Upper lobe of left lung (tissue), 6 donors: ENCODE results near the gene GPR12. TPM values are rescaled to one million over a fixed set of nuclear protein-coding genes. Genes with fewer than 3 reads are reported as not detected.

Source experiments
- ATAC-seq, 2 donors: fragments of 200-7000 bp; cut with Tn5 transposase; one replicate each; pipeline ENCODE4 v1.9.1; 2022; ENCODE audit warnings: mild to moderate bottlenecking in 2 of 2, moderate library complexity in 2 of 2; ENCODE audit not compliant: low FRiP score in 2 of 2
- DNase-seq, 2 donors: peaks; one replicate each; pipeline ENCODE4 v3.0.0-alpha.2; 2019 to 2020
- H3K27ac ChIP-seq, 4 donors: fragments of 200-600 bp; sonication (generic); one replicate each; pipeline ENCODE4 v1.5.1; 2016 to 2019
- H3K27me3 ChIP-seq, 4 donors: fragments of 200-600 bp; sonication (generic); one replicate each; pipeline ENCODE4 v1.5.1; 2017 to 2019
- H3K36me3 ChIP-seq, 4 donors: fragments of 200-600 bp; sonication (generic); one replicate each; pipeline ENCODE4 v1.5.1; 2016 to 2019
- H3K4me1 ChIP-seq, 4 donors: fragments of 200-600 bp; sonication (generic); one replicate each; pipeline ENCODE4 v1.5.1; 2018 to 2019
- H3K4me3 ChIP-seq, 4 donors: fragments of 200-600 bp; sonication (generic); one replicate each; pipeline ENCODE4 v1.5.1; 2017 to 2019; ENCODE audit warnings: mild to moderate bottlenecking in 2 of 4, moderate library complexity in 1 of 4
- H3K9me3 ChIP-seq, 4 donors: fragments of 200-600 bp; sonication (generic); one replicate each; pipeline ENCODE4 v1.5.1; 2018 to 2019
- EP300 ChIP-seq, 4 donors: sonication (generic); formaldehyde crosslinking; IDR thresholded peaks; one replicate each; pipeline ENCODE4 v1.5.1; 2017; ENCODE audit warnings: antibody characterized with exemption in 4 of 4, control low read depth in 2 of 4
- POLR2A ChIP-seq, 4 donors: fragments of 450-650 bp; IDR thresholded peaks; one replicate each; pipeline ENCODE4 v1.5.1; 2016 to 2017; ENCODE audit warnings: antibody characterized with exemption in 4 of 4, mild to moderate bottlenecking in 2 of 4
- POLR2AphosphoS5 ChIP-seq, 2 donors: sonication (generic); formaldehyde crosslinking; IDR thresholded peaks; one replicate each; pipeline ENCODE4 v1.5.1; 2017; ENCODE audit warnings: antibody characterized with exemption in 2 of 2
- WGBS, 2 donors: methylation state at CpG; one replicate each; pipeline ENCODE4 v1.1.5; 2017 to 2018; 5-methylcytosine and 5-hydroxymethylcytosine counted together
- total RNA-seq, 6 donors: library from RNA; depleted of rRNA in 4 of 6; stranded (reverse); fragments of >200 nt in 4 of 6; gene quantifications; one replicate each; pipeline versions ENCODE4 v1.1.0 to v1.2.1, GENCODE V29; 2016 to 2021
- TF ChIP-seq, protein P1 (sequence below), 6 experiments: fragments of 450-650 bp in 4 of 6; fragments of 200-600 bp in 2 of 6; sonication (generic) in 2 of 6; IDR thresholded peaks; one replicate each; pipeline ENCODE4 v1.5.1; 2016 to 2019; ENCODE audit warnings: antibody characterized with exemption in 6 of 6
- donor health status: DM: no; HTN: no; CAD: no; lungs with moderate emphysema.
- donor health status: DM: no; HTN: yes; CAD: no; lungs with severe emphysema.

The GPR12 gene
- total RNA-seq, 6 donors from 2014 or later: not detected

GRCh38 chr13:26722321-26722720, 38.3 kb downstream of the GPR12 start:
- Histone ChIP-seq H3K4me3 (no peak overlapping the region), H3K36me3 (no peaks in the 10 kb centered on the region), H3K27ac (no peak overlapping the region), H3K9me3 (no peaks in the 10 kb centered on the region), H3K4me1 (no peaks in the 10 kb centered on the region), H3K27me3 (no peaks in the 10 kb centered on the region)
- DNase-seq: no peak
- no peak for TF ChIP-seq POLR2AphosphoS5 (IDR thresholded peaks at IDR 0.05)
- TF ChIP-seq, protein P1, sequence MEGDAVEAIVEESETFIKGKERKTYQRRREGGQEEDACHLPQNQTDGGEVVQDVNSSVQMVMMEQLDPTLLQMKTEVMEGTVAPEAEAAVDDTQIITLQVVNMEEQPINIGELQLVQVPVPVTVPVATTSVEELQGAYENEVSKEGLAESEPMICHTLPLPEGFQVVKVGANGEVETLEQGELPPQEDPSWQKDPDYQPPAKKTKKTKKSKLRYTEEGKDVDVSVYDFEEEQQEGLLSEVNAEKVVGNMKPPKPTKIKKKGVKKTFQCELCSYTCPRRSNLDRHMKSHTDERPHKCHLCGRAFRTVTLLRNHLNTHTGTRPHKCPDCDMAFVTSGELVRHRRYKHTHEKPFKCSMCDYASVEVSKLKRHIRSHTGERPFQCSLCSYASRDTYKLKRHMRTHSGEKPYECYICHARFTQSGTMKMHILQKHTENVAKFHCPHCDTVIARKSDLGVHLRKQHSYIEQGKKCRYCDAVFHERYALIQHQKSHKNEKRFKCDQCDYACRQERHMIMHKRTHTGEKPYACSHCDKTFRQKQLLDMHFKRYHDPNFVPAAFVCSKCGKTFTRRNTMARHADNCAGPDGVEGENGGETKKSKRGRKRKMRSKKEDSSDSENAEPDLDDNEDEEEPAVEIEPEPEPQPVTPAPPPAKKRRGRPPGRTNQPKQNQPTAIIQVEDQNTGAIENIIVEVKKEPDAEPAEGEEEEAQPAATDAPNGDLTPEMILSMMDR (IDR thresholded peaks at IDR 0.05): no peak
- no peak for TF ChIP-seq EP300 (IDR thresholded peaks at IDR 0.05)
- TF ChIP-seq POLR2A (IDR thresholded peaks at IDR 0.05): no peak
- ATAC-seq: no peak
- 80 to 85% methylated on average over 5 of the region's 5 CpGs for WGBS, 2 donors

GRCh38 chr13:26721251-26722121, 39.1 kb downstream of the GPR12 start:
- Histone ChIP-seq H3K9me3 (no peaks in the 10 kb centered on the region), H3K4me3 (peak overlapping the region in 1 of 4 donors; percentile 11), H3K27me3 (no peaks in the 10 kb centered on the region), H3K4me1 (no peaks in the 10 kb centered on the region), H3K27ac (no peak overlapping the region), H3K36me3 (no peaks in the 10 kb centered on the region)
- TF ChIP-seq POLR2A (IDR thresholded peaks at IDR 0.05): no peak
- no peak for TF ChIP-seq POLR2AphosphoS5 (IDR thresholded peaks at IDR 0.05)
- 62 to 64% methylated on average over 19 to 26 of the region's 26 CpGs for WGBS, 2 donors
- ATAC-seq: peak; percentile 31 to 37
- peak in 1 of 2 donors; percentile 31 for DNase-seq

- 27 to 40% methylated on average over 3 to 5 of the region's 5 CpGs for WGBS, 2 donors
Observed at GRCh38 chr13:26719356-26719945, 41.1 kb downstream of the GPR12 start.

GRCh38 chr13:26718872-26719271, 41.7 kb downstream of the GPR12 start:
- Histone ChIP-seq H3K4me1 (no peaks in the 10 kb centered on the region), H3K9me3 (no peaks in the 10 kb centered on the region), H3K4me3 (no peak overlapping the region), H3K27ac (no peak overlapping the region), H3K36me3 (no peaks in the 10 kb centered on the region), H3K27me3 (no peaks in the 10 kb centered on the region)
- ATAC-seq (no peak), DNase-seq (no peak)
- TF ChIP-seq, protein P1 (IDR thresholded peaks at IDR 0.05): no peak
- no peak for TF ChIP-seq POLR2AphosphoS5 (IDR thresholded peaks at IDR 0.05)
- no peak for TF ChIP-seq EP300 (IDR thresholded peaks at IDR 0.05)
- no peak for TF ChIP-seq POLR2A (IDR thresholded peaks at IDR 0.05)
- WGBS, 2 donors: 78 to 90% methylated on average over 5 of the region's 5 CpGs

More at GRCh38 chr13:26719356-26719945, 41.1 kb downstream of the GPR12 start:
- H3K4me3 ChIP-seq: no peak overlapping the region
- DNase-seq: no peak
- no peaks in the 10 kb centered on the region for H3K9me3 ChIP-seq
- TF ChIP-seq POLR2A (IDR thresholded peaks at IDR 0.05) (no peak), POLR2AphosphoS5 (IDR thresholded peaks at IDR 0.05) (no peak), EP300 (IDR thresholded peaks at IDR 0.05) (no peak)
- TF ChIP-seq, protein P1 (IDR thresholded peaks at IDR 0.05): no peak
- ATAC-seq: peak in 1 of 2 donors; percentile 58
- no peaks in the 10 kb centered on the region for H3K27me3 ChIP-seq
- H3K36me3 ChIP-seq: no peaks in the 10 kb centered on the region
- H3K4me1 ChIP-seq: no peaks in the 10 kb centered on the region
- H3K27ac ChIP-seq: no peak overlapping the region

GRCh38 chr13:26718146-26718545, 42.4 kb downstream of the GPR12 start:
- ATAC-seq (peak in 1 of 2 donors; percentile 24), DNase-seq (no peak)
- Histone ChIP-seq H3K9me3 (no peaks in the 10 kb centered on the region), H3K27me3 (no peaks in the 10 kb centered on the region), H3K4me1 (no peaks in the 10 kb centered on the region), H3K27ac (no peak overlapping the region), H3K4me3 (no peak overlapping the region), H3K36me3 (no peaks in the 10 kb centered on the region)
- no peak for TF ChIP-seq POLR2AphosphoS5 (IDR thresholded peaks at IDR 0.05)
- no peak for TF ChIP-seq EP300 (IDR thresholded peaks at IDR 0.05)
- TF ChIP-seq, protein P1 (IDR thresholded peaks at IDR 0.05): no peak
- TF ChIP-seq POLR2A (IDR thresholded peaks at IDR 0.05): no peak
- 79 to 83% methylated on average over 7 to 8 of the region's 8 CpGs for WGBS, 2 donors
